A549 (cell line): ENCODE data around the gene EPN3. TPM values are rescaled to one million over a fixed set of nuclear protein-coding genes. Genes with fewer than 3 reads are reported as not detected.

Experiments
- ATAC-seq, 2 experiments: fragments of 200-7000 bp in 1 of 2; fragments of >200 bp in 1 of 2; cut with Nextera tagmentation in 1 of 2; cut with Tn5 transposase in 1 of 2; 3 replicates each; pipeline versions ENCODE4 v1.8.0 to v1.9.1; 2018 to 2020; ENCODE audit warnings: mild to moderate bottlenecking in 1 of 2, moderate library complexity in 1 of 2
- CTCF ChIA-PET: fragments of 300-600 bp; sonication (Branson Sonifier 250); formaldehyde crosslinking; extraction: SDS; loops from one replicate; lab custom pipeline; 2021; ENCODE audit warnings: antibody characterized with exemption, inconsistent platforms; lab: Yijun Ruan, JAX
- POLR2A ChIA-PET: fragments of 350-600 bp; formaldehyde crosslinking; extraction: SDS; loops from one replicate; lab custom pipeline; 2021; ENCODE audit warnings: antibody characterized with exemption, inconsistent platforms; lab: Yijun Ruan, JAX
- DNase-seq, 2 experiments: peaks; one replicate each; pipeline versions ENCODE4 v3.0.0 to v3.0.0-alpha.2; 2011 to 2016; ENCODE audit warnings: low read depth in 1 of 2, low spot score in 1 of 2
- FAIRE-seq: peaks from 2 replicates; lab custom pipeline; 2011; peaks lifted over from hg19 to GRCh38; lab: Jason Lieb, UNC
- H3K27ac ChIP-seq, 2 experiments: fragments of >200 bp; sonication (Bioruptor Twin); formaldehyde crosslinking; 3 replicates each; pipeline ENCODE4 v1.5.1; 2016 to 2017
- H3K4me1 ChIP-seq: fragments of >200 bp; sonication (Bioruptor Twin); formaldehyde crosslinking; 3 replicates; pipeline ENCODE4 v1.6.1; 2016
- H3K4me2 ChIP-seq: fragments of >200 bp; sonication (Bioruptor Twin); formaldehyde crosslinking; 3 replicates; pipeline ENCODE4 v1.6.1; 2016
- H3K4me3 ChIP-seq: fragments of >200 bp; sonication (Bioruptor Twin); formaldehyde crosslinking; 3 replicates; pipeline ENCODE4 v1.5.1; 2016
- H3K9me3 ChIP-seq: fragments of >200 bp; sonication (Bioruptor Twin); formaldehyde crosslinking; 3 replicates; pipeline ENCODE4 v1.6.1; 2016
- BCL3 ChIP-seq: fragments of >200 bp; sonication (Bioruptor Twin); formaldehyde crosslinking; IDR thresholded peaks from 3 replicates; pipeline ENCODE4 v1.6.1; 2016
- CBX8 ChIP-seq: fragments of 200-600 bp; sonication (generic); IDR thresholded peaks from 2 replicates; pipeline ENCODE4 v1.6.1; 2016
- CHD4 ChIP-seq: fragments of 200-600 bp; sonication (generic); IDR thresholded peaks from 2 replicates; pipeline ENCODE4 v1.6.1; 2016; ENCODE audit warnings: antibody characterized with exemption, mild to moderate bottlenecking, borderline replicate concordance
- CTCF ChIP-seq: fragments of >200 bp; sonication (Bioruptor Twin); formaldehyde crosslinking; IDR thresholded peaks from 3 replicates; pipeline ENCODE4 v1.5.1; 2016
- E2F6 ChIP-seq: IDR thresholded peaks from 2 replicates; pipeline ENCODE4 v1.6.1; 2012; ENCODE audit warnings: low read depth, borderline replicate concordance
- ELK1 ChIP-seq: fragments of 150-350 bp; IDR thresholded peaks from 2 replicates; pipeline ENCODE4 v1.6.1; 2014; ENCODE audit warnings: low read depth, mild to moderate bottlenecking, low read length
- EP300 ChIP-seq, 2 experiments: fragments of >200 bp; sonication (Bioruptor Twin); formaldehyde crosslinking; IDR thresholded peaks; 2 replicates in 1 of 2; 3 replicates in 1 of 2; pipeline ENCODE4 v1.6.1; 2016 to 2017
- FOXS1 ChIP-seq: fragments of 250-450 bp; sonication (Bioruptor Pico); IDR thresholded peaks from 2 replicates; pipeline ENCODE4 v1.5.0; 2020; ENCODE audit warnings: mild to moderate bottlenecking, moderate library complexity
- GATA3 ChIP-seq: IDR thresholded peaks from 2 replicates; pipeline ENCODE4 v1.6.1; 2012; ENCODE audit warnings: borderline replicate concordance
- HES2 ChIP-seq: fragments of >200 bp; sonication (Bioruptor Twin); formaldehyde crosslinking; IDR thresholded peaks from 2 replicates; pipeline ENCODE4 v1.6.1; 2016
- HEYL ChIP-seq: fragments of 250-450 bp; sonication (Bioruptor Pico); IDR thresholded peaks from 2 replicates; pipeline ENCODE4 v1.8.0; 2021; ENCODE audit warnings: mild to moderate bottlenecking, moderate library complexity
- HOXA7 ChIP-seq: fragments of 250-450 bp; sonication (Bioruptor Pico); IDR thresholded peaks from 2 replicates; pipeline ENCODE4 v1.5.0; 2020; ENCODE audit warnings: mild to moderate bottlenecking, moderate library complexity
- HOXB5 ChIP-seq: fragments of 250-450 bp; sonication (Bioruptor Pico); IDR thresholded peaks from 2 replicates; pipeline ENCODE4 v1.5.0; 2020; ENCODE audit warnings: mild to moderate bottlenecking, moderate library complexity
- JUN ChIP-seq, 2 experiments: fragments of >200 bp; sonication (Bioruptor Twin); formaldehyde crosslinking; IDR thresholded peaks; 2 replicates in 1 of 2; 3 replicates in 1 of 2; pipeline ENCODE4 v1.6.1; 2016 to 2017
- JUNB ChIP-seq: fragments of >200 bp; sonication (Bioruptor Twin); formaldehyde crosslinking; IDR thresholded peaks from 2 replicates; pipeline ENCODE4 v1.6.1; 2016
- MAFK ChIP-seq: fragments of 450-650 bp; IDR thresholded peaks from 2 replicates; pipeline ENCODE4 v1.6.1; 2014; ENCODE audit not compliant: partially characterized antibody
- MAX ChIP-seq: IDR thresholded peaks from 2 replicates; pipeline ENCODE4 v1.6.1; 2012
- MYC ChIP-seq: IDR thresholded peaks from 2 replicates; pipeline ENCODE4 v1.6.1; 2012; ENCODE audit warnings: mild to moderate bottlenecking, inconsistent platforms, low read length, improper control_type of control experiment, borderline replicate concordance
- NPAS2 ChIP-seq: fragments of 250-450 bp; sonication (Bioruptor Pico); IDR thresholded peaks from 2 replicates; pipeline ENCODE4 v1.8.0; 2022; ENCODE audit warnings: mild to moderate bottlenecking, moderate library complexity, borderline replicate concordance
- NR3C1 ChIP-seq: fragments of >200 bp; sonication (Bioruptor Twin); formaldehyde crosslinking; IDR thresholded peaks from 3 replicates; pipeline ENCODE4 v1.6.1; 2017
- PBX3 ChIP-seq: IDR thresholded peaks from 2 replicates; pipeline ENCODE4 v1.6.1; 2012
- RAD21 ChIP-seq, 2 experiments: fragments of >200 bp in 1 of 2; sonication (Bioruptor Twin) in 1 of 2; formaldehyde crosslinking in 1 of 2; IDR thresholded peaks in 1 of 2; conservative IDR thresholded peaks in 1 of 2; 2 replicates in 1 of 2; 3 replicates in 1 of 2; pipeline ENCODE4 v1.6.1; 2012 to 2018; ENCODE audit warnings: inconsistent platforms in 1 of 2
- RARB ChIP-seq: fragments of 250-450 bp; sonication (Bioruptor Pico); IDR thresholded peaks from 2 replicates; pipeline ENCODE4 v1.8.0; 2021; ENCODE audit warnings: mild to moderate bottlenecking, moderate library complexity
- RCOR1 ChIP-seq: fragments of 150-350 bp; IDR thresholded peaks from 2 replicates; pipeline ENCODE4 v1.6.1; 2014; ENCODE audit warnings: antibody characterized with exemption, low read length, low read depth
- SMC3 ChIP-seq: fragments of >200 bp; sonication (Bioruptor Twin); formaldehyde crosslinking; IDR thresholded peaks from 3 replicates; pipeline ENCODE4 v1.6.1; 2018; ENCODE audit warnings: inconsistent platforms
- TFCP2L1 ChIP-seq: fragments of 250-450 bp; sonication (Bioruptor Pico); IDR thresholded peaks from 2 replicates; pipeline ENCODE4 v1.5.0; 2021; ENCODE audit warnings: mild to moderate bottlenecking
- TP53 ChIP-seq: fragments of 250-450 bp; sonication (Bioruptor Pico); IDR thresholded peaks from 2 replicates; pipeline ENCODE4 v1.5.0; 2021; ENCODE audit warnings: mild to moderate bottlenecking, moderate library complexity
- USF2 ChIP-seq: fragments of 450-650 bp; IDR thresholded peaks from 2 replicates; pipeline ENCODE4 v1.6.1; 2014; ENCODE audit warnings: antibody characterized with exemption
- WGBS: methylation state at CpG from one replicate; pipeline ENCODE4 v1.1.6; 2017; ENCODE audit errors: missing lambda C conversion rate; 5-methylcytosine and 5-hydroxymethylcytosine counted together
- polyA plus RNA-seq, 4 experiments: library from polyadenylated mRNA; depleted of rRNA in 3 of 4; stranded (reverse); fragments of >200 nt; fragmentation: RNase III in 1 of 4; extraction: RNeasy Plus Mini Kit Qiagen cat#74134 plus additional on column Dnase treatment in 1 of 4; gene quantifications; 2 replicates in 3 of 4; 3 replicates in 1 of 4; pipeline ENCODE4 v1.2.3, GENCODE V29; 2011 to 2017

Gene EPN3
- polyA plus RNA-seq, 2 of the 4 experiments (the other 2 are of a cell fraction): 0.13 to 0.18 TPM

- Histone ChIP-seq H3K27ac (no peak overlapping the region), H3K4me1 (peaks cover 5% of the 10 kb centered on the region; the same call in 1 of the 3 replicates), H3K4me3 (no peak overlapping the region), H3K4me2 (no peak overlapping the region), H3K9me3 (no peaks in the 10 kb centered on the region)
- WGBS: 84% methylated on average over 9 of the region's 9 CpGs
- CTCF ChIA-PET: interaction anchor here (0.6 to 10.1 kb wide), 21 partner anchors 9 to 350 kb away, joined by 3 to 119 read pairs (median 8); partner anchors contain the start of gene RSAD1
- POLR2A ChIA-PET: no interaction called here
- DNase-seq (no peak), FAIRE-seq (no peak)
- TF ChIP-seq PBX3 (no peak), RCOR1 (no peak), ELK1 (no peak), TP53 (CRISPR knock-in tag) (no peak), HEYL (no peak), RAD21 (conservative IDR thresholded peaks at IDR 0.05 in 1 of 2, IDR thresholded peaks at IDR 0.05 in 1 of 2) (no peak), HOXA7 (CRISPR knock-in tag) (no peak), CBX8 (no peak), E2F6 (no peak), TFCP2L1 (CRISPR knock-in tag) (no peak), BCL3 (no peak), USF2 (no peak), MYC (no peak), HOXB5 (CRISPR knock-in tag) (no peak)
- TF ChIP-seq, all 56 proteins: peak for 0
- peak in 1 of 2 experiments; percentile 35; a peak in 3 of 6 replicates for ATAC-seq
Observed at GRCh38 chr17:50502301-50502990, 30.1 kb upstream of the EPN3 start.

- peaks cover 12% of the 10 kb centered on the region; the same call in 2 of the 3 replicates for H3K4me1 ChIP-seq
- CTCF ChIA-PET: interaction anchor here (0.6 to 10.1 kb wide), 12 partner anchors 11 to 450 kb away, joined by 3 to 119 read pairs (median 5); partner anchors contain the start of gene RSAD1
- ATAC-seq (no peak), FAIRE-seq (no peak), DNase-seq (no peak)
- no peak overlapping the region for H3K4me3 ChIP-seq
- no peak overlapping the region for H3K4me2 ChIP-seq
- H3K9me3 ChIP-seq: no peaks in the 10 kb centered on the region
- H3K27ac ChIP-seq: no peak overlapping the region
- 64% methylated on average over 7 of the region's 7 CpGs for whole genome bisulfite sequencing
- POLR2A ChIA-PET: interaction anchor here (0.6 to 0.7 kb wide), 2 partner anchors 27 to 680 kb away, joined by 3 read pairs; no protein-coding TSS in a partner anchor
- TF ChIP-seq GATA3: no peak
- TF ChIP-seq HOXB5 (CRISPR knock-in tag): no peak
- TF ChIP-seq CTCF: no peak
- TF ChIP-seq EP300 (IDR thresholded peaks at IDR 0.05): no peak
- TF ChIP-seq NPAS2 (CRISPR knock-in tag): no peak
- no peak for TF ChIP-seq RAD21 (conservative IDR thresholded peaks at IDR 0.05 in 1 of 2, IDR thresholded peaks at IDR 0.05 in 1 of 2)
- no peak for TF ChIP-seq MAFK
- TF ChIP-seq FOXS1: no peak
- TF ChIP-seq RARB (CRISPR knock-in tag): no peak
- no peak for TF ChIP-seq JUNB
- TF ChIP-seq CHD4: no peak
- TF ChIP-seq NR3C1: no peak
- TF ChIP-seq MAX: no peak
- TF ChIP-seq ELK1: no peak
- no peak for TF ChIP-seq JUN (IDR thresholded peaks at IDR 0.05)
- no peak for TF ChIP-seq SMC3
- TF ChIP-seq HES2: no peak
Observed at GRCh38 chr17:50505591-50506130, 26.9 kb upstream of the EPN3 start.
